GM23338 (cell line): ENCODE data around the gene AMFR. TPM values are rescaled to one million over a fixed set of nuclear protein-coding genes. Genes with fewer than 3 reads are reported as not detected.

ENCODE experiments used
- ATAC-seq: fragments of 200-7000 bp; cut with Tn5 transposase; 3 replicates; pipeline ENCODE4 v1.9.1; 2020
- DNase-seq: peaks from one replicate; pipeline ENCODE4 v3.0.0-alpha.2; 2015; ENCODE audit warnings: low spot score
- H2AFZ ChIP-seq: fragments of 200-600 bp; sonication (generic); 2 replicates; pipeline ENCODE4 v1.8.0; 2016; ENCODE audit warnings: antibody characterized with exemption, mild to moderate bottlenecking, moderate library complexity
- H3F3A ChIP-seq: fragments of 200-600 bp; sonication (generic); replicated peaks from 2 replicates; pipeline ENCODE4 v1.8.0; 2017; ENCODE audit warnings: antibody characterized with exemption, mixed run types, low read depth
- H3K27ac ChIP-seq: fragments of 200-600 bp; sonication (generic); 2 replicates; pipeline ENCODE4 v1.6.1; 2016; ENCODE audit warnings: low read depth
- H3K27me3 ChIP-seq: fragments of 200-600 bp; sonication (generic); 2 replicates; pipeline ENCODE4 v1.8.0; 2016; ENCODE audit warnings: mild to moderate bottlenecking, mixed run types, moderate library complexity; ENCODE audit not compliant: insufficient read depth
- H3K36me3 ChIP-seq: fragments of 200-600 bp; sonication (generic); 2 replicates; pipeline ENCODE4 v1.8.0; 2016; ENCODE audit warnings: mild to moderate bottlenecking; ENCODE audit not compliant: insufficient read depth
- H3K4me1 ChIP-seq: fragments of 200-600 bp; sonication (generic); 2 replicates; pipeline ENCODE4 v1.8.0; 2016; ENCODE audit warnings: mild to moderate bottlenecking, moderate library complexity; ENCODE audit not compliant: insufficient read depth
- H3K4me2 ChIP-seq: fragments of 200-600 bp; sonication (generic); 2 replicates; pipeline ENCODE4 v1.7.1; 2017; ENCODE audit warnings: mixed run types
- H3K4me3 ChIP-seq: fragments of 200-600 bp; sonication (generic); 2 replicates; pipeline ENCODE4 v1.6.1; 2016; ENCODE audit warnings: mixed run types
- H3K79me2 ChIP-seq: fragments of 200-600 bp; sonication (generic); replicated peaks from 2 replicates; pipeline ENCODE4 v1.8.0; 2017; ENCODE audit warnings: mild to moderate bottlenecking; ENCODE audit not compliant: insufficient read depth
- H3K9me2 ChIP-seq: fragments of 200-600 bp; sonication (generic); 2 replicates; pipeline ENCODE4 v1.8.0; 2017; ENCODE audit not compliant: insufficient read depth
- H4K20me1 ChIP-seq: fragments of 200-600 bp; sonication (generic); replicated peaks from 2 replicates; pipeline ENCODE4 v1.8.0; 2017; ENCODE audit warnings: mild to moderate bottlenecking; ENCODE audit not compliant: insufficient read depth
- H3K27ac Mint-ChIP-seq: 2 replicates; pipeline ENCODE4 v1.8.0; 2020; ENCODE audit warnings: inconsistent platforms, mild to moderate bottlenecking, moderate library complexity, mixed read lengths
- H3K27me3 Mint-ChIP-seq: 3 replicates; pipeline ENCODE4 v1.8.0; 2022; ENCODE audit warnings: low read depth, mild to moderate bottlenecking, moderate library complexity, mixed read lengths, inconsistent platforms; ENCODE audit not compliant: insufficient read depth, poor library complexity
- H3K36me3 Mint-ChIP-seq: 3 replicates; pipeline ENCODE4 v1.8.0; 2021; ENCODE audit warnings: low read depth, mild to moderate bottlenecking, inconsistent platforms, moderate library complexity, mixed read lengths
- H3K4me1 Mint-ChIP-seq: 3 replicates; pipeline ENCODE4 v1.8.0; 2020; ENCODE audit warnings: mild to moderate bottlenecking, inconsistent platforms, mixed read lengths
- H3K4me3 Mint-ChIP-seq: 3 replicates; pipeline ENCODE4 v1.8.0; 2021; ENCODE audit warnings: moderate library complexity, mild to moderate bottlenecking, inconsistent platforms, mixed read lengths
- H3K9me3 Mint-ChIP-seq: 3 replicates; pipeline ENCODE4 v1.8.0; 2020; ENCODE audit warnings: moderate library complexity, mild to moderate bottlenecking, inconsistent platforms, mixed read lengths
- CREB1 ChIP-seq: fragments of 250-450 bp; sonication (Bioruptor Pico); IDR thresholded peaks from 2 replicates; pipeline ENCODE4 v1.5.0; 2020; ENCODE audit warnings: low read depth, mild to moderate bottlenecking, moderate library complexity
- EZH2 ChIP-seq: fragments of 200-600 bp; sonication (generic); IDR thresholded peaks from one replicate; pipeline ENCODE4 v1.8.0; 2017; ENCODE audit warnings: antibody characterized with exemption, mild to moderate bottlenecking, low read depth; ENCODE audit not compliant: unreplicated experiment
- EZH2phosphoT487 ChIP-seq: fragments of 200-600 bp; sonication (generic); IDR thresholded peaks from one replicate; pipeline ENCODE4 v1.8.1; 2018; ENCODE audit warnings: antibody characterized with exemption; ENCODE audit not compliant: unreplicated experiment
- JUNB ChIP-seq: IDR thresholded peaks from one replicate; pipeline ENCODE4 v1.6.1; 2016; ENCODE audit warnings: antibody characterized with exemption; ENCODE audit not compliant: unreplicated experiment
- NANOG ChIP-seq: IDR thresholded peaks from 2 replicates; pipeline ENCODE4 v1.6.1; 2016; ENCODE audit warnings: antibody characterized with exemption, borderline replicate concordance
- POLR2AphosphoS5 ChIP-seq: IDR thresholded peaks from 2 replicates; pipeline ENCODE4 v1.6.1; 2016; ENCODE audit warnings: antibody characterized with exemption, low read depth
- STAT1 ChIP-seq: IDR thresholded peaks from one replicate; pipeline ENCODE4 v1.6.1; 2016; ENCODE audit warnings: antibody characterized with exemption; ENCODE audit not compliant: unreplicated experiment
- ZNF114 ChIP-seq: fragments of 250-450 bp; sonication (Bioruptor Pico); IDR thresholded peaks from 2 replicates; pipeline ENCODE4 v1.5.0; 2020; ENCODE audit warnings: mild to moderate bottlenecking, moderate library complexity
- ZNF331 ChIP-seq: fragments of 250-450 bp; sonication (Bioruptor Pico); IDR thresholded peaks from 2 replicates; pipeline ENCODE4 v1.5.0; 2020; ENCODE audit warnings: low read depth, mild to moderate bottlenecking, moderate library complexity
- polyA plus RNA-seq: library from polyadenylated mRNA; unstranded; fragments of >200 nt; fragmentation: Nextera tagmentation; extraction: Ambion mirVana; gene quantifications from 2 replicates; pipeline ENCODE4 v1.2.1, GENCODE V29; 2016
- total RNA-seq: library from RNA; depleted of rRNA; stranded (reverse); fragments of >200 nt; shearing (Covaris generic); gene quantifications from 2 replicates; pipeline ENCODE4 v1.2.3, GENCODE V29; 2014
- TF ChIP-seq, protein P1 (sequence below): fragments of 250-450 bp; sonication (Bioruptor Pico); IDR thresholded peaks from 2 replicates; pipeline ENCODE4 v1.5.0; 2020; ENCODE audit warnings: mild to moderate bottlenecking, moderate library complexity
- TF ChIP-seq, protein P2 (sequence below): IDR thresholded peaks from 2 replicates; pipeline ENCODE4 v1.6.1; 2016; ENCODE audit warnings: antibody characterized with exemption
- TF ChIP-seq, protein P3 (sequence below): IDR thresholded peaks from one replicate; pipeline ENCODE4 v1.6.1; 2018; ENCODE audit warnings: antibody characterized with exemption; ENCODE audit not compliant: unreplicated experiment
- TF ChIP-seq, protein P4 (sequence below), 2 experiments: fragments of 200-600 bp in 1 of 2; sonication (generic) in 1 of 2; conservative IDR thresholded peaks; 2 replicates each; pipeline versions ENCODE4 v1.5.1 to v1.6.1; 2016 to 2017; ENCODE audit warnings: antibody characterized with exemption in 2 of 2, low read depth in 2 of 2, mild to moderate bottlenecking in 2 of 2, moderate library complexity in 1 of 2

The AMFR gene
- total and polyA plus RNA-seq, 2 experiments from 2014 or later = 9.0 to 41.1 TPM

DNA sequence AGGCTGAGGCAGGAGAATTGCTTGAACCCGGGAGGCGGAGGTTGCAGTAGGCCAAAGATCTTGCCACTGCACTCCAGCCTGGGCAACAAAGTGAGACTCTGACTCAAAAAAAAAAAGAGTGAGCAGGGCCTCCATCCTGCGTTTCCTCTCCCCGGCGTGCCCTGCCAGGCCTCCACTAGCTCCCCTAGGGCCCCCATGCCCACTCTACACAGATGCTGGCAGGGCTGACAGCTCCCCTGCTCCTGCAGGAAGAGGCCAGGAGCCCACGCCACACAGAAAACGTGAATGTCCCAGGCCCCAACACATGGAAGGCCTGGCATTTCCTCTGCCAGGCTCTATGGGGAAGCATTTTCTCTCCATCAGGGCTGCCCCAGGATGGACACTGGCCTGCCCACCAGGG is 109.4 kb downstream of the AMFR start:
- no peak overlapping the region for H2AFZ ChIP-seq
- H3K27ac ChIP-seq = no peak overlapping the region
- H3K4me3 ChIP-seq = no peak overlapping the region
- no peaks in the 10 kb centered on the region; the same call in 2 of the 3 replicates for H3K9me3 Mint-ChIP-seq
- no peaks in the 10 kb centered on the region for H3K36me3 ChIP-seq
- no peaks in the 10 kb centered on the region for H3K4me1 ChIP-seq
- H3K4me3 Mint-ChIP-seq = no peak overlapping the region
- no peak for TF ChIP-seq JUNB
- TF ChIP-seq POLR2AphosphoS5 = no peak
- no peak for TF ChIP-seq EZH2phosphoT487
- TF ChIP-seq CREB1 (CRISPR knock-in tag) = no peak
- TF ChIP-seq, protein P1, sequence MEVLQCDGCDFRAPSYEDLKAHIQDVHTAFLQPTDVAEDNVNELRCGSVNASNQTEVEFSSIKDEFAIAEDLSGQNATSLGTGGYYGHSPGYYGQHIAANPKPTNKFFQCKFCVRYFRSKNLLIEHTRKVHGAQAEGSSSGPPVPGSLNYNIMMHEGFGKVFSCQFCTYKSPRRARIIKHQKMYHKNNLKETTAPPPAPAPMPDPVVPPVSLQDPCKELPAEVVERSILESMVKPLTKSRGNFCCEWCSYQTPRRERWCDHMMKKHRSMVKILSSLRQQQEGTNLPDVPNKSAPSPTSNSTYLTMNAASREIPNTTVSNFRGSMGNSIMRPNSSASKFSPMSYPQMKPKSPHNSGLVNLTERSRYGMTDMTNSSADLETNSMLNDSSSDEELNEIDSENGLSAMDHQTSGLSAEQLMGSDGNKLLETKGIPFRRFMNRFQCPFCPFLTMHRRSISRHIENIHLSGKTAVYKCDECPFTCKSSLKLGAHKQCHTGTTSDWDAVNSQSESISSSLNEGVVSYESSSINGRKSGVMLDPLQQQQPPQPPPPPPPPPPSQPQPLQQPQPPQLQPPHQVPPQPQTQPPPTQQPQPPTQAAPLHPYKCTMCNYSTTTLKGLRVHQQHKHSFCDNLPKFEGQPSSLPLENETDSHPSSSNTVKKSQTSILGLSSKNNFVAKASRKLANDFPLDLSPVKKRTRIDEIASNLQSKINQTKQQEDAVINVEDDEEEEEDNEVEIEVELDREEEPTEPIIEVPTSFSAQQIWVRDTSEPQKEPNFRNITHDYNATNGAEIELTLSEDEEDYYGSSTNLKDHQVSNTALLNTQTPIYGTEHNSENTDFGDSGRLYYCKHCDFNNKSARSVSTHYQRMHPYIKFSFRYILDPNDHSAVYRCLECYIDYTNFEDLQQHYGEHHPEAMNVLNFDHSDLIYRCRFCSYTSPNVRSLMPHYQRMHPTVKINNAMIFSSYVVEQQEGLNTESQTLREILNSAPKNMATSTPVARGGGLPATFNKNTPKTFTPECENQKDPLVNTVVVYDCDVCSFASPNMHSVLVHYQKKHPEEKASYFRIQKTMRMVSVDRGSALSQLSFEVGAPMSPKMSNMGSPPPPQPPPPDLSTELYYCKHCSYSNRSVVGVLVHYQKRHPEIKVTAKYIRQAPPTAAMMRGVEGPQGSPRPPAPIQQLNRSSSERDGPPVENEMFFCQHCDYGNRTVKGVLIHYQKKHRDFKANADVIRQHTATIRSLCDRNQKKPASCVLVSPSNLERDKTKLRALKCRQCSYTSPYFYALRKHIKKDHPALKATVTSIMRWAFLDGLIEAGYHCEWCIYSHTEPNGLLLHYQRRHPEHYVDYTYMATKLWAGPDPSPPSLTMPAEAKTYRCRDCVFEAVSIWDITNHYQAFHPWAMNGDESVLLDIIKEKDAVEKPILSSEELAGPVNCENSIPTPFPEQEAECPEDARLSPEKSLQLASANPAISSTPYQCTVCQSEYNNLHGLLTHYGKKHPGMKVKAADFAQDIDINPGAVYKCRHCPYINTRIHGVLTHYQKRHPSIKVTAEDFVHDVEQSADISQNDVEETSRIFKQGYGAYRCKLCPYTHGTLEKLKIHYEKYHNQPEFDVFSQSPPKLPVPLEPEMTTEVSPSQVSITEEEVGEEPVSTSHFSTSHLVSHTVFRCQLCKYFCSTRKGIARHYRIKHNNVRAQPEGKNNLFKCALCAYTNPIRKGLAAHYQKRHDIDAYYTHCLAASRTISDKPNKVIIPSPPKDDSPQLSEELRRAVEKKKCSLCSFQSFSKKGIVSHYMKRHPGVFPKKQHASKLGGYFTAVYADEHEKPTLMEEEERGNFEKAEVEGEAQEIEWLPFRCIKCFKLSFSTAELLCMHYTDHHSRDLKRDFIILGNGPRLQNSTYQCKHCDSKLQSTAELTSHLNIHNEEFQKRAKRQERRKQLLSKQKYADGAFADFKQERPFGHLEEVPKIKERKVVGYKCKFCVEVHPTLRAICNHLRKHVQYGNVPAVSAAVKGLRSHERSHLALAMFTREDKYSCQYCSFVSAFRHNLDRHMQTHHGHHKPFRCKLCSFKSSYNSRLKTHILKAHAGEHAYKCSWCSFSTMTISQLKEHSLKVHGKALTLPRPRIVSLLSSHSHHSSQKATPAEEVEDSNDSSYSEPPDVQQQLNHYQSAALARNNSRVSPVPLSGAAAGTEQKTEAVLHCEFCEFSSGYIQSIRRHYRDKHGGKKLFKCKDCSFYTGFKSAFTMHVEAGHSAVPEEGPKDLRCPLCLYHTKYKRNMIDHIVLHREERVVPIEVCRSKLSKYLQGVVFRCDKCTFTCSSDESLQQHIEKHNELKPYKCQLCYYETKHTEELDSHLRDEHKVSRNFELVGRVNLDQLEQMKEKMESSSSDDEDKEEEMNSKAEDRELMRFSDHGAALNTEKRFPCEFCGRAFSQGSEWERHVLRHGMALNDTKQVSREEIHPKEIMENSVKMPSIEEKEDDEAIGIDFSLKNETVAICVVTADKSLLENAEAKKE (CRISPR knock-in tag) = no peak
- no peak for TF ChIP-seq ZNF331 (CRISPR knock-in tag)
- TF ChIP-seq STAT1 = no peak
- TF ChIP-seq, protein P2, sequence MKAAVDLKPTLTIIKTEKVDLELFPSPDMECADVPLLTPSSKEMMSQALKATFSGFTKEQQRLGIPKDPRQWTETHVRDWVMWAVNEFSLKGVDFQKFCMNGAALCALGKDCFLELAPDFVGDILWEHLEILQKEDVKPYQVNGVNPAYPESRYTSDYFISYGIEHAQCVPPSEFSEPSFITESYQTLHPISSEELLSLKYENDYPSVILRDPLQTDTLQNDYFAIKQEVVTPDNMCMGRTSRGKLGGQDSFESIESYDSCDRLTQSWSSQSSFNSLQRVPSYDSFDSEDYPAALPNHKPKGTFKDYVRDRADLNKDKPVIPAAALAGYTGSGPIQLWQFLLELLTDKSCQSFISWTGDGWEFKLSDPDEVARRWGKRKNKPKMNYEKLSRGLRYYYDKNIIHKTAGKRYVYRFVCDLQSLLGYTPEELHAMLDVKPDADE = no peak
- TF ChIP-seq NANOG = no peak
- no peak for TF ChIP-seq EZH2
- no peak for TF ChIP-seq ZNF114 (CRISPR knock-in tag)
- TF ChIP-seq, protein P3, sequence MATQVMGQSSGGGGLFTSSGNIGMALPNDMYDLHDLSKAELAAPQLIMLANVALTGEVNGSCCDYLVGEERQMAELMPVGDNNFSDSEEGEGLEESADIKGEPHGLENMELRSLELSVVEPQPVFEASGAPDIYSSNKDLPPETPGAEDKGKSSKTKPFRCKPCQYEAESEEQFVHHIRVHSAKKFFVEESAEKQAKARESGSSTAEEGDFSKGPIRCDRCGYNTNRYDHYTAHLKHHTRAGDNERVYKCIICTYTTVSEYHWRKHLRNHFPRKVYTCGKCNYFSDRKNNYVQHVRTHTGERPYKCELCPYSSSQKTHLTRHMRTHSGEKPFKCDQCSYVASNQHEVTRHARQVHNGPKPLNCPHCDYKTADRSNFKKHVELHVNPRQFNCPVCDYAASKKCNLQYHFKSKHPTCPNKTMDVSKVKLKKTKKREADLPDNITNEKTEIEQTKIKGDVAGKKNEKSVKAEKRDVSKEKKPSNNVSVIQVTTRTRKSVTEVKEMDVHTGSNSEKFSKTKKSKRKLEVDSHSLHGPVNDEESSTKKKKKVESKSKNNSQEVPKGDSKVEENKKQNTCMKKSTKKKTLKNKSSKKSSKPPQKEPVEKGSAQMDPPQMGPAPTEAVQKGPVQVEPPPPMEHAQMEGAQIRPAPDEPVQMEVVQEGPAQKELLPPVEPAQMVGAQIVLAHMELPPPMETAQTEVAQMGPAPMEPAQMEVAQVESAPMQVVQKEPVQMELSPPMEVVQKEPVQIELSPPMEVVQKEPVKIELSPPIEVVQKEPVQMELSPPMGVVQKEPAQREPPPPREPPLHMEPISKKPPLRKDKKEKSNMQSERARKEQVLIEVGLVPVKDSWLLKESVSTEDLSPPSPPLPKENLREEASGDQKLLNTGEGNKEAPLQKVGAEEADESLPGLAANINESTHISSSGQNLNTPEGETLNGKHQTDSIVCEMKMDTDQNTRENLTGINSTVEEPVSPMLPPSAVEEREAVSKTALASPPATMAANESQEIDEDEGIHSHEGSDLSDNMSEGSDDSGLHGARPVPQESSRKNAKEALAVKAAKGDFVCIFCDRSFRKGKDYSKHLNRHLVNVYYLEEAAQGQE = no peak
- TF ChIP-seq, protein P4, sequence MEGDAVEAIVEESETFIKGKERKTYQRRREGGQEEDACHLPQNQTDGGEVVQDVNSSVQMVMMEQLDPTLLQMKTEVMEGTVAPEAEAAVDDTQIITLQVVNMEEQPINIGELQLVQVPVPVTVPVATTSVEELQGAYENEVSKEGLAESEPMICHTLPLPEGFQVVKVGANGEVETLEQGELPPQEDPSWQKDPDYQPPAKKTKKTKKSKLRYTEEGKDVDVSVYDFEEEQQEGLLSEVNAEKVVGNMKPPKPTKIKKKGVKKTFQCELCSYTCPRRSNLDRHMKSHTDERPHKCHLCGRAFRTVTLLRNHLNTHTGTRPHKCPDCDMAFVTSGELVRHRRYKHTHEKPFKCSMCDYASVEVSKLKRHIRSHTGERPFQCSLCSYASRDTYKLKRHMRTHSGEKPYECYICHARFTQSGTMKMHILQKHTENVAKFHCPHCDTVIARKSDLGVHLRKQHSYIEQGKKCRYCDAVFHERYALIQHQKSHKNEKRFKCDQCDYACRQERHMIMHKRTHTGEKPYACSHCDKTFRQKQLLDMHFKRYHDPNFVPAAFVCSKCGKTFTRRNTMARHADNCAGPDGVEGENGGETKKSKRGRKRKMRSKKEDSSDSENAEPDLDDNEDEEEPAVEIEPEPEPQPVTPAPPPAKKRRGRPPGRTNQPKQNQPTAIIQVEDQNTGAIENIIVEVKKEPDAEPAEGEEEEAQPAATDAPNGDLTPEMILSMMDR (conservative IDR thresholded peaks at IDR 0.05; ENCODE audit: low read depth in 2 of 2) = no peak
- peaks cover 11% of the 10 kb centered on the region for H3K27me3 Mint-ChIP-seq
- H3K79me2 ChIP-seq = no peaks in the 10 kb centered on the region
- no peak for DNase-seq
- no peaks in the 10 kb centered on the region for H4K20me1 ChIP-seq
- H3K4me2 ChIP-seq = no peak overlapping the region
- H3K4me1 Mint-ChIP-seq = peaks cover 3% of the 10 kb centered on the region; the same call in 1 of the 3 replicates
- H3K36me3 Mint-ChIP-seq = no peaks in the 10 kb centered on the region
- peak overlapping the region; percentile 62; the same call in 1 of the 2 replicates for H3K27ac Mint-ChIP-seq
- no peak for ATAC-seq
- no peaks in the 10 kb centered on the region for H3F3A ChIP-seq
- H3K27me3 ChIP-seq = no peaks in the 10 kb centered on the region
- no peaks in the 10 kb centered on the region for H3K9me2 ChIP-seq
